RPMI7951 (cell line): ENCODE measurements around the gene KIF26B. TPM values are rescaled to one million over a fixed set of nuclear protein-coding genes. Genes with fewer than 3 reads are reported as not detected.

Experiments
- DNase-seq: peaks from one replicate; pipeline ENCODE4 v3.0.0-alpha.2; 2012; ENCODE audit warnings: low read depth
- total RNA-seq: library from RNA; depleted of rRNA; stranded (reverse); fragments of >200 nt; shearing (Covaris generic); gene quantifications from 2 replicates; pipeline ENCODE4 v1.2.3, GENCODE V29; 2014

The KIF26B gene
- total RNA-seq, 1 experiment from 2014 or later: 2.3 TPM

DNA sequence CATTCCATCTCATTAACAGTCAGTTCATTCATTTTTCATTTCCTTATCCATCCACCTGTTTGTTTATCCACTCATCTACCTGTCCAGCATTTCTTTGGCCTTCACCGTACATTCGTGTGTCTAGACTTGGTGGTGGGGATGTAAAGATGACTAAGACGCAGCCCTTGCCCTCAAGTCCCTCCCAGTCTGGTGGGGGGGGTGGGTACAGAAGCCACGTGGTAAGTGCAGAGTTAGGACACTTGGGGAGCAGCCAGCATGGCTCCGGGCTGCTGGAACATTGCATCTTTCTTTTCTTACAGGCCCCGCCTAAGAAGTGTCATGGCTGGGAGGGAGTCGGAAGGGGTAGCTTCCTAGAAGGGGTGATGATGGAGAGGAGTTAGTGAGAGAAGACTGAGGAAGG is 17.2 kb downstream of the KIF26B start:
- DNase-seq: no peak

DNA sequence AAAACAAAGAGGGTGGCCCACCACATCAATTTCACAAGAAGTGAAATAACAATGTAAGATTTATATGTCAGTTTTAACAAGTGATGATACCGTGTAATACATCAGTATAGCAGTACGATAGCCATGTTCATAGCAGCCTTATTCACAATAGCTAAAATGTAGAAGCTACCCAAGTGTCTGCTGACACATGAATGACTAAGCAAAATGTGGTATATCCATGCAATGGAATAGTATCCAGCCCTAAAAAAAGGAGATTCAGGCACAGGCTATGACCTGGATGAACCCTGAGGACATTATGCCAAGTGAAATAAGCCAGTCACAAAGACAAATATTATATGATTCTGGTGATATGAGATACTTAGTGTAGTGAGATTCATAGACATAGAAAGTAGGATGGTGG is 18.0 kb downstream of the KIF26B start:
- DNase-seq: no peak

DNA sequence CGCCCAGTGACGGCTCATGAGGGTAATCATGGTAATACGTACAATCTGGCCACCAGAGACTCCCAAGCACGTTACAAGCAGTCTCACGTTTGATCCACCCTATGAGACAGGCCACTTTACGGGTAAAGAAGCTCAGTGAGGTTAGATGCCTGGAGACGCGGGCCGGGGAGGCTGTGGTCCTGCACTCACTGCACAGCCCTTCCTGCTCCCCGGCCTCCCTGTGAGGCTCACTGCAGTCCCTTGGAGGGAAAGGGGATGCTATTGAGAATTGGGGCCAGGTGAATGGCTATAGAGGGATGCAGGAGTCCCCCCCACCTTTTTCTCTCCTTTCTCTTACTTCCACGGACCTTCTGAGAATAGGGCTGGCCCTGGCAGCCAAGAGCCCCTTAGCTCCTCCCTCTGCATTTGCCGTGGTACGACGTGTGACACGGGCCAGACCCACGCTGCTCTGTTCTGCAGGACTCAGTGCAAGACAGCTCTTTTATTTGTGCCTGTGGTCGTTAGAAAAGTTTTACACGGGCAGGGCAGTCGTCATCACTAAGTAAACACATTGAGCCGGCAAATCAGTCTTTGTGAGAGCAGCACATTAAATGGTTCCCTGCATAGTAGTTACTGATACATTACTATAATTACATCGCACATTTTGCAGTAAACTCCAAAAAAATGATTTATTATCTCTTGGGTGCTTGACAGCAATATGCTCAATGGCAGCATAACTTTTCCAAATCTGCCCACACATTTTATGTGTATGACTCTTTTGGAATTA is 18.8 kb downstream of the KIF26B start:
- no peak for DNase-seq

DNA sequence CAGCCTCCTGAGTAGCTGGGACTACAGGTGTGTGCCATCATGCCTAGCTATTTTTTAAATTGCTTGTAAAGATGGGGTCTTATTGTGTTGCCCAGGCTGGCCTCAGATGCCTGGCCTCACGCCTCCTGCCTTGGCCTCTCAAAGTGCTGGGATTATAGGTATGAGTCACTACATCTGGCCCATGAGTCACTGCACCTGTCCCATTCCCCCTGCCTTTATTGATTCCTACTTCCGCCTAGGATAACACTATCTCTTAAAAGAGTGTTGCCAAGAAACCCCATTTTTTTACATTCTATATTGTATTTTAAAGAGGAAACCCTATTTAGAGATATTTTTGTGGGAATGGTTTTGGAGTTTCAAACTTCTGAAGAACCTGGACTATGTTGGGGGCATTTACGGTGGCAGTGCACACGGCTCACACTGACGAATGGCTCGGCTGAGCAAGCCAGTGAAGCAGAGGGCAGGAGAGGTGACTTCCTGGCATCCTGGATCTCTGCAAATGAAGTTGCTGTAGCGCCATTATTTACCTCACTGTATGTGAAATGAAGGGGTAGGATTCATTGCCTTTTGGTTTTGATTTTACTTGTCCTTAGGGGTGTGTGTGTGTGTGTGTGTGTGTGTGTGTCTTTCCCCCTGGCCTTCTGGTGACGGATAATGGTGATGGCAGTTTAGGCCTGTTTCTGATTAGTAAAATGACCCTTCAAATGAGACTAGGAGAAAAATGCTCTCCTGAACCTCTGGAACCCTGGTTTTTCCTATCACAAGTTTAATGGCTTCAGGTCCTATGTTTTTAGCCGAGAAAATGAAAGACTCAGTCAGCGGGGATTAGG is 22.5 kb downstream of the KIF26B start:
- no peak for DNase-seq

DNA sequence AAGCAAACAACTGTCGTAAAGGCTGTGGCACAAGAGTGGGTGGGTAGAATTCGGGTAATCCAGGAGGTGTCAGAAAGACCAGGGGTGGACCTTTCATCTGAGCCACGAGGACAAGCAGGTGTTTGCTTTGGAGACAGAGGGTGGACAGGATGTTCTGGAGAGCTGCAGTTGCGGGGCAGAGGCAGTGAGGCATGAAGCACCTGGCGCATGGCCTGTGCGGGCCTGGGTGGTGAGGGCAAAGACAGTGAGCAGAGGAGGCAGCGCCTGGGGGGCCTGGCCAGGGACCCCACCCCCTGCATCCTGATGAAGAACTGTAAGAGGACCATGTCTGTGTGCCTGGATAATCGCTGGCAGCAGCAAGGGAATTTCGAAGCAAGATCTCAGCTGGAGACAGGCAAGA is 24.9 kb downstream of the KIF26B start:
- no peak for DNase-seq

DNA sequence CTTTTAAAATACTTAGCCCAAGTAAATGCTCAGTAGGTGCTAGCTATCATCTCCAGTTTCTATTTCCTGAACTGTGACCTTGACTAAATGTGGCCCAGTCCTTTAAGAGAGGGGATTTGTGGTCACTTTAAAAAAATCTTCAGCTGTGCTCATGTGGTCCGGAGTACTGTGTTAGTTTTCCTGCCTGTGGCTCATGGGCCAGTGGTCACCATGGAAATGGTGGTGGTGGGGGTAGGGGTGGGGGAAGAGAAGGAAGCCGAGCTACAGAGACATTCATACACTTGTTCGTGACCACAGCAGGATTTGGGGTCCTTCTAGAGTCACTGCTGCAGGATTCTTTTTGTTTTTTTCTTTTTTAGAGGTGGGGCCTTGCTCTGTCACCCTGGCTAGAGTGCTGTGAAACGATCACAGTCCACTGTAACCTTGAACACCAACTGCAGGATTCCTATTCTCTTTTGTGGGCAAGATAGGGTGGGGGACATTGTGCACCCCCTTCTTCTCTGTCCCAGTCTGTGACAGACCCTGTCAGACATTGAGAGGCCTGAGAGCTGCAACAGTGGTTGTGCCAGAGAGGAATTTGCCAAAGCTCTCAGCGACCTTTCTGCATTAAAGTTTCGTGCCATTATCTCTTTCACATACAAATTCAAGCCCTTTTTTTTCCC is 25.8 kb downstream of the KIF26B start:
- DNase-seq: no peak

DNA sequence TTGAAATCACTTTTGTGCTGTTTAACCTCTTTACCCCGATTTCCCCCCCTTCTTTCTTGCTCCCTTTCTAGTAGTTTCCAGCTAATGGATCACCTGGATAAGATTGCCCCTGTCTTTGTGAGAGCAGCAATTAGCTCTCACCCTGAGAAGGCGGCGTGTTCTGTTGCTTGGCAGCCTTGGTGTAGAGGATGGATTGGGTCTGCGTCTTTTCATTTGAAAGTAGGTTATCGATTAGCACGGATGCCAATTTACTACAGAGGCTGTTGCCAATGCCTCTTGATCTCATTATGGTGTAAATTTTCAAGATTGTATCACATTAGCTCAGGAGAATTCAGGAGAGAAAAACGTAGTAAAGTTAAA is 26.4 kb downstream of the KIF26B start:
- no peak for DNase-seq

DNA sequence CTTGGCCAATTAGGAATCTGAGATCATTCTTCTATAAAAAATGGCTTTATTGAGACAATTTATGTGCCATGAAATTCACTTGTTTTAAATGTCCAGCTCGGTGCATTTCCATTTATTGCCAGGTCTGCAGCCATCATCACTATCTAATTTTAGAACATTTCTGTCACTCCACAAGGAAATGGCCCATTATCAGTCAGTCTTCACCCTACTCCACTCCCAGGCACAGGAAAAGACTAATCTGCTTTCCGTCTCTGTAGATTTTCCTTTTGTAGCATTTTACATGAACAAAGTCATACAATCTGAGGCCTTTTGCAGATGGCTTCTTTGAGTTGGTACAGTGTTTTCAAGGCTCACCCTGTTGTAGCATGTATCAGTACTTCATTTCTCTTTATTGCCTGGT is 27.2 kb downstream of the KIF26B start:
- no peak for DNase-seq

DNA sequence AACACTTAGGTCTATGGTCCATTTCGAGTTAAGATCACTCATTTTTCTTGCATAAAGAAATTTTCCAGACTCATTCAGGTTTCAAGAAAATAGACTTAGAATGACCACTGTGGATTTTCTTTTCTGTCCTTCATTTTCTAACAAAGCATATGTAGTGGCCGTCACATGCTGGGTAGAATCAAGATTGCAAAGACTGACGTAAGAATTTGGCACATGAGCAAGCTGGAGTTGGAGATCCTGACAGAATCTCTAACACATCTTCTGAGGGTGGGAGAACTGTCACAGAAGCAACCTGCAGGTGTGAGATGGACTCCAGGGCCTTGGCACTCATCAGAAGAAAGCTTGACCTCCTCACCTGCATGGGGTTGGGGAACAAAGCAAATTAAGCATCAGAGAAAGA is 28.6 kb downstream of the KIF26B start:
- DNase-seq: no peak

DNA sequence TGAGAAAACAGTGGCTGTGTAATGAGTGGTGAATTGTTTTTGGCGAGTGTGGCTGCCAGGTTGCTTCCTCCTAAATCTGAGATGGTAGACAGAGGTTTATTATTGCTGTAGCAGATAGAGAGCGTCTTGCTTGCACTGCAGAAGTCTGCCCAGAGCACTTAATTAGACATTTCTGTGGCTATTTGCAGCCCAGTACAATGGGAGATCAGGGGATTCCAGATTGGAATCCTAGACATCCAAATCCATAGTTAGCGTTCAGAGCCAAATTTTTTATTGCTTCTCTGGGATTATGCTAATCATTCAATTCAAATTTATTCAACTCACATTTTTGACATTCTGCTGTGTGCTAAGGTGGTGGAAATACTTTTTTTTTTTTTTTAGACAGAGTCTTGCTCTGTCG is 30.0 kb downstream of the KIF26B start:
- DNase-seq: no peak

DNA sequence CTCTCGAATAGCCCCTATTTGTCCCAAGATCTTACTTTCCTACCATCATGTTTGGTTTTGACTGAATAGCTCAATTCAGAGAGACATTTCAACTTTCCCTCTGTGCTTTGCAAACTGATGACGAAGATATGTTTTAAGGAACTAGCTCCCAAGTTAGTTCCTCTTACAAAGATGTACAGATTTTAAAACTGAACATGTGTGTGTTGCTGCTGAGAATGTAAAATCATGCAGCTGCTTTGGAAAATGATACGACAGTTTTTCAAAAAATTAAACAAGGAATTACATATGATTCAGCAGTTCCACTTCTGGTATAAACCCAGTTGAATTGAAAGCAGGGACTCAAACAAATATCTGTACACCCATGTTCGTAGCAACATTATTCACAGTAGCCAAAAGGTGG is 33.6 kb downstream of the KIF26B start:
- no peak for DNase-seq

DNA sequence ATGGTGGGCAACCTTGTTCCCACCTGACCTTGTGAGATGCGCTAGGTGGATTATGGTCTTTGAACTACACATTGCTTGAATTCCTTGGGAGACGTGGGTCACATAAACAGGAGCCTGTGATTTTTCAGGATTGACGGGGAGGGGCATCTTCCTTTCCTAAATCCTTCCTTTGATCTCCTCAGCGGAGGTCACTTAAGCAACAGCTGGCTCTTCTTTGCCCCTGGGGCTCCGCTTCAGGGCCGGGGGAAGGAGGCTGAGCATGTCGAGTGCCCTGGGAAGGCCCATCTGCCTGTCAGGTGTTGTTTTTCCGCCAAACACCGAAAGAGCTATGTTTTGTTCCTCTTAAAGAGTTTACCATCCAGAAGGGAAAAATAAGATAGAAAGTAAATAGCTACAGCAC is 40.6 kb downstream of the KIF26B start:
- DNase-seq: no peak

DNA sequence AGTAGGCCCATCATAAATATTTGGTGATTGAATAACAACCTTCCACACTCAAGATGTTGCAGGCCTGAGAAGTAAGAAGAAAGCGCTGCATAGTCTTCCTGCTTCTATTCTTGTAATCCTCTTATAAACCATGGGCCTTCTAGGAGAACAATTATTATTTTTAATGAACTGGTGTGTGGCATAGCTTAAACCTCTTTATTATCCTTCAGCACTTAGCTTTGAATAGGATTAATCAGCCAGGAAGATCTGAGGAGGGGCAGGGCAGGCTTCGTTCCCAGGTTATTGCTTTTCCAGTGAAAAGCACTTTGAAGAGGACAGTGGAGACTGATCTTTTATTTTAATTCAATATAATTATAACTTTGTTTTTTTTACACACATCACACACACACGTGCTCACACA is 42.3 kb downstream of the KIF26B start:
- no peak for DNase-seq

DNA sequence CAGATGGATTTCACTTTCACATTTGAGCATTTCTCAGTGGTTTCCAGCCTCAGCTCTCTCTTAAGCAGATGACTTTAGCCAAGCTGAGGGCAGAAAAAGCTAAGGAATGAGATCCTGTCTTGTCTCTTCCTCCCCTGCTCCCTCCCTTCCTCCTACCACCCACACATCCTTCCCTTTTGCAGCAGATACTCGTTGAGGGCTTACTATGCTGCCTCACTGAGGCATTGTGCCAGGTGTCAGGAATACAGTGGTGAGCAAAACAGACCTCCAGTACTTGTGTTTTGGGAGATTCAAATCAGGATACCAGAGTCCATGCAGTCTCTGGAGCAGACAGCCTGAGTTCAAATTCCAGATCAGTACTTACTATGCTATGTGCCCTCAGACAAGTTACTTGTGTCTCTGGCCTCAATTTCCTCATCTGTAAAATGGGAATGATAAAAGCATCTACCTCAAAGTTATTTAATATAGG is 43.2 kb downstream of the KIF26B start:
- peak; percentile 56 for DNase-seq

DNA sequence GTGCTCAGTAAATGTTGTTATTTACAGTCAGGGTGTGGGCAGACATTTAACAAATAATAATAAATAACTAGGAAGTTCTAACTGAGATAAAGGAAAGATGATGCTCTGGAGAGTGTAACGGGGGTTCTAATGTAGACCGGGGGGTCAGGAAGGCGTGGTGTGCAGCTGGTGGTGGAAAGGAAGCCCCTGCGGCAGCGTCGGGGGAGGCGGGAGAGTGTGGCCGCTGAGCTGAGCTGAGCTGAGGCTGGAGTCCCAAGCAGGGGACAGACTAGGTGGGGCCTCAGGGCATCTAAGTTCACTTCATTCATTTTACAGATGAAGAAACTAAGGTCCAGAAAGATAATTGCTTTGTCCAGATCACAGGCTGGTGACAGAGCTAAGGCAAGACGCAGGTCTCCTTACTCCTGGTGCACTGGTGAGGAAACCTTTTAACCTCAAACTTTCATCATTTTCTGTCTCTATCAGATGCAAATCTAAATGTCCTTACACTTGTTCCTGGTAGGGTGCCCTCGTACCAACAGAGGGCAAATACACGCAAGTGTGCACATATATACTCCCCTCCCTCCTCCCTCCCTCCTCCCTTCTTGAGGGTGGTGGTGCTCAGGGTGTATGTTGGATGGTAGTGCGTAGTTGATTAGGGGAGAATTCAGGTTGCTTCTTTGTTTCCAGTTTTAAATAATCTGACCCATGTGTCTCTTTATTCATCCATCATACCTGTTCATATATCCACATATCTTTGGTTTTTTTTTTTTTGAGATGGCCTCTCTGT is 44.1 kb downstream of the KIF26B start:
- DNase-seq: no peak

DNA sequence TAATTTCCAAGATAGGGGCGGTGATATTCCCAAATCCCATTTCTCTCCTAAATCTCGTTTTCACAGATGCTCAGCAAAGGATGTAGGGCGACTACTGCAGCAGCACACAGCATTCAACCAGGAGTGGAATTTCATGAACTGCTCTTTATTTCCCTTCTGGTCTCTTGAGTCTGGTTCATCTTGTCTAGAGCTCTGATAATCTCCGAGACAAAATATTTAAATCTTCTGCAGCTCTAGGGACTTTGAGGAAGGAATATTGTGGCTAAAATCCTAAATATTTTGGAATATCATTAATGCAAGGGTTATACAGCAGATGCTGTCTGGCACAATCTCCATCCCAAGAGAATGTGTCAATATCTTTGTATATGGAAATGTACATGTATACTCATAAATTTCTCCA is 45.4 kb downstream of the KIF26B start:
- DNase-seq: no peak

DNA sequence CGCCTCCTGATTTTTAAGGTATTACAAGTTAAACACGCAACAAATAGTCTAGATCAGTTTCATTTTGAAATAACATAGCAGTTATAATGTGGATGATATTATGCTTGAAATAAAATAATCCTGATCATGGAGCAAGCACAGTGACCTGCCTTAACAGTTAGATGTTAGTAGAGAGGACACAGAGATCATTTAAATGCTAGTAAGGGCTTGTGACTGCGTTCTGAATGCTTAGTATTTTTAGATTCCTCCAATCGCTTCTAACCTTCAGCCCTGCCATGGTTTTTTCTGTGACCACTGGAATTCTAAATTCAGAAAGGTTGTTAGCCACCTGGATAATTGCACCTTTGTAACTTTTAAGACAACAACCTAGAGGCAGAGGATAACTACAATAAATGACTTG is 46.4 kb downstream of the KIF26B start:
- no peak for DNase-seq

DNA sequence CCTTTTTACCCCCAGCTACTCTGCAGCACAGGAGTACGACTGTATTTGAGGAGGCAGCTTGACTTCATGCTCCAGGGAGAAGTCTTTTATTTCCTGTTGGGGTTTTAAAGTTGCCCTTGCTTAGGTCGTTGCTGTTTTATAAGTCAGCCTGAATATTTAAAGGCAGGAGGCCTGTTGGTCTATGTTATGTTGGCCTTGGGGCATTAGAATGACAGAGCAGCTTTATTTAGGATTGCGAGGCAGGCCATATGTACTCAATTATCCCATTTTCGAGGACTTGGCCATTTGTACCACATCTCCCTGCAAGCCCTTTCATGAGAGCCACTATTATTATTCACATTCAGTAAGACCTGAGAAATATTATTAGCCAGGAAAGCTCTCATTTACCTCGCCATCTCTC is 47.0 kb downstream of the KIF26B start:
- DNase-seq: peak; percentile 65

DNA sequence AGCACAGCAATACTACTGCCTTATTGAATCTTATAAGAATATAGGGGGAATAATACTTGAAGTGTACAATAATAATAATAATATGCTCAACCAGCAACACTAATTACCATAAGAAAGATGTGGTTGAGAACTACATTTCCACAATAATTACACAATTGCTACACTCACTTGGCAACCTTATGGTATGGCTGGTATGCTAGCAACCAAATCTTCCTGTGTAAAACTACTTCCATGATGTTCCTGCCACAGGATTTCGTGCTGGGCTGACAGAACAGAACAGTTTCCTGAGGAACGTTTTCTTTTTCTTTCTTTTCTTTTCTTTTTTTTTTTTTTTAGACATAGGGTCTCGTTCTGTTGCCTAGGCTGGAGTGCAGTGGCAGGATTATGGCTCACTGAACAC is 50.6 kb downstream of the KIF26B start:
- DNase-seq: no peak

DNA sequence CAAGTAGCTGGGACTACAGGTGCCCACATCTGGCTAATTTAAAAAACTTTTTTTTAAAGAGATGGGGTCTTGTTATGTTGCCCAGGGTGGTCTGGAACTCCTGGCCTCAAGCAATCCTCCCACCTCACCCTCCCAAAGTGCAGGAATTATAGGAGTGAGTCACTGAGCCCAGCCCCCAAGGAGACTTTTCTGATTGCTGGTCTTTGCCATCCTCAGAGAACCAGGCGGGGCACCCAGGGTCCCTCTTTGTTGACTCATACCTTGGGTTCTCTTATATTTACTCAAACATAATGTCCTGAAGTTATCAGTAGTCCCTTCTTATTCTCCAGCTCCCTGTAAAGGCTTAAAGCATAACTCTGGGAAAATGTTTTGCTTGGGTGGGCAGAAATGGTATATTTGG is 51.1 kb downstream of the KIF26B start:
- no peak for DNase-seq

DNA sequence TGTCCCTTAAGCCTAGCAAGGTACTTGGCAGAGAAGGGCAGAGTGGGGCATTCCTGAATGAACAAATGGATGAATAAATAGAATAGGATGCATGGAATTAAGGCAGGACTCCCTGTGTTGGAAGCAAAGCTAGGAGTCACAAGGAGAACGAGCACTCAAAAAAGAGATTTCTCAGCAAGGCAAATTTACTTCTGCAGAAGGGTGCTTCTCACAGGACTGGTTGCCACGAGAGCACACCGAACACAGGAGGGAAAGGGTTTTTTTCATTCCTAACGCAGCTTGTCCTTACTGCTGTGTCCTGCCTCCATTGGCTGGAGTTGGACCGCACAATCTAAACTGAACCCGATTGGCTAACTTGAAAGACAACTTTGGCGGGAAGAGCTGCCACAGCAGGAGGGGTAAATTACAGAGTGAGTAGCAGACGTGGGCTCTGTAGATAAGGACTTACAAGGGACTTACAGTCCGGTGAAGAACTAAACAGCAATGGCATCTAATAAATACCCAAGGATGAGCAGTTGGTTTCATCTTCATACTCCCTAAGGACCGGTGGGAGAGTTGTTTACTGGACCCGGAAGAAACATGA is 52.4 kb downstream of the KIF26B start:
- no peak for DNase-seq

DNA sequence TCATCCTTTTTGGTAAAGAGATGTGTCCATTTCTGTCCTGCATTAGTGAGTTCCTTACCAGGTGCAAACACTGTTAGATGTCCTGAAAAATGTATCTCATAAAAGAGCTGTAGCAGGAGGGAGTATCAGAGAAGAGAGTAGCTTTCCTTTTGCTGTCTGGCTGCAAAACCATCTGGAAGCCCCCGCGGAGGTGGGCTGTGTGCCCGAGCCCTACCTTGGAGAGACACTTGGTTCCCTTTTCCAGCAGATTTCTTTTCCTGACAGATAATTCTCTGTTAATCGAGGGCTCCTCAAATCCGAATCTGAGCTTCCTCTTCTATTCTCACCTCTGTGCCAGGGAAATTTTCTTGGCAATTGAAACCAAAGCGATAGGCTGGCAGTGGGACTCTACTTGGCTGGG is 53.0 kb downstream of the KIF26B start:
- no peak for DNase-seq
